ENCODE data around the gene RBM18. TPM values are rescaled to one million over a fixed set of nuclear protein-coding genes. Genes with fewer than 3 reads are reported as not detected.

The RBM18 gene
- total and polyA plus RNA-seq, 2 donors: 10.6 to 11.6 TPM

GRCh38 chr9:122228191-122228567 is 36.5 kb downstream of the RBM18 start:
- whole genome bisulfite sequencing: under 1% methylated on average over 38 of the region's 38 CpGs
- Histone ChIP-seq H3K9me3 (ENCODE audit: control insufficient read depth in 2 of 2, insufficient read depth in 1 of 2, low read length in 1 of 2) (peaks cover 0 to 2% of the 10 kb centered on the region in 2 donors), H3K4me3 (ENCODE audit: low read length in 2 of 2) (peak overlapping the region in 1 of 2 donors; percentile 31), H3K4me1 (ENCODE audit: control insufficient read depth in 2 of 2, insufficient read depth in 2 of 2, low read length in 2 of 2) (no peaks in the 10 kb centered on the region), H3K36me3 (ENCODE audit: control insufficient read depth in 2 of 2, insufficient read depth in 2 of 2, low read length in 1 of 2) (no peaks in the 10 kb centered on the region), H3K27me3 (ENCODE audit: control insufficient read depth in 2 of 2, insufficient read depth in 1 of 2, low read length in 1 of 2) (peaks cover 75 to 98% of the 10 kb centered on the region in 2 donors), H3K27ac (ENCODE audit: low read depth in 1 of 2, low read length in 1 of 2) (no peak overlapping the region)
- DNase-seq (ENCODE audit: low read depth in 6 of 9, low spot score in 9 of 9): no peak

GRCh38 chr9:122227575-122227900 is 37.1 kb downstream of the RBM18 start:
- DNase-seq (ENCODE audit: low read depth in 6 of 9, low spot score in 9 of 9): no peak
- Histone ChIP-seq H3K9me3 (ENCODE audit: control insufficient read depth in 2 of 2, insufficient read depth in 1 of 2, low read length in 1 of 2) (peaks cover 0 to 2% of the 10 kb centered on the region in 2 donors), H3K27me3 (ENCODE audit: control insufficient read depth in 2 of 2, insufficient read depth in 1 of 2, low read length in 1 of 2) (peaks cover 72 to 99% of the 10 kb centered on the region in 2 donors), H3K4me1 (ENCODE audit: control insufficient read depth in 2 of 2, insufficient read depth in 2 of 2, low read length in 2 of 2) (no peaks in the 10 kb centered on the region), H3K4me3 (ENCODE audit: low read length in 2 of 2) (no peak overlapping the region), H3K27ac (ENCODE audit: low read depth in 1 of 2, low read length in 1 of 2) (no peak overlapping the region), H3K36me3 (ENCODE audit: control insufficient read depth in 2 of 2, insufficient read depth in 2 of 2, low read length in 1 of 2) (no peaks in the 10 kb centered on the region)
- WGBS: 22% methylated on average over 10 of the region's 10 CpGs

GRCh38 chr9:122226758-122227574 is 37.7 kb downstream of the RBM18 start:
- Histone ChIP-seq H3K4me1 (ENCODE audit: control insufficient read depth in 2 of 2, insufficient read depth in 2 of 2, low read length in 2 of 2) (no peaks in the 10 kb centered on the region), H3K36me3 (ENCODE audit: control insufficient read depth in 2 of 2, insufficient read depth in 2 of 2, low read length in 1 of 2) (no peaks in the 10 kb centered on the region), H3K9me3 (ENCODE audit: control insufficient read depth in 2 of 2, insufficient read depth in 1 of 2, low read length in 1 of 2) (peaks cover 0 to 2% of the 10 kb centered on the region in 2 donors), H3K27ac (ENCODE audit: low read depth in 1 of 2, low read length in 1 of 2) (no peak overlapping the region), H3K4me3 (ENCODE audit: low read length in 2 of 2) (no peak overlapping the region), H3K27me3 (ENCODE audit: control insufficient read depth in 2 of 2, insufficient read depth in 1 of 2, low read length in 1 of 2) (peaks cover 78 to 99% of the 10 kb centered on the region in 2 donors)
- DNase-seq (ENCODE audit: low read depth in 6 of 9, low spot score in 9 of 9): no peak
- WGBS: 39% methylated on average over 59 of the region's 59 CpGs

DNA sequence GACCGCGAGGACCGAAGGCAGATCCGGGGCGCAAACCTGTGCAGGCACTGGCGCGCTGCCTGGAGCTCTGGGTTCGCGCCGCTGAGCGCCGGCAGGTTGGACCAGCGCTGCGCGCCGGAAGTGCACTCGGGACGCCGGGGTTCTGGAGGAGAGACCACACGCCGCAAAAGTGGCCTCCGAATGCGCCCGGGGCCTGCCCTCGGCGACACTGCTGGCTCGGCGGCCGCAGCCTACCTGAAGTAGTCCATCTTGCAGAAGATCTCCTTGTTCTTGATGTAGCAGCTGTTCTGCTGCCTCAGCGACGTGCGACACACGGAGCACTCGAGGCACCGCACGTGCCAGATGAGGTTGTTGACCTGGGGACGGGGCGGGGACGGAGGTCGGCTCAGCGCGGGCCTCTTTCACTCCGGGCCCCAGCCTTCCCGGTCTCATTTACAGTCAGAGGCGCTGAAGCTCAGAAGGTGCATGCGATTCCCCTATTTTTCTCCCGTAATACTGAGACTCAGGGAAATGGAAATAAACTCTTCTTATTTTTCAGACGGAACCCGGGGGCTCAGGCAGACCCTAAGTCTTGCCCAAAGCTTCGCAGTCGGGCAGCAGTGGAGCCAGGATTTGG is 38.4 kb downstream of the RBM18 start:
- peaks cover 0 to 2% of the 10 kb centered on the region in 2 donors for H3K9me3 ChIP-seq (ENCODE audit: control insufficient read depth in 2 of 2, insufficient read depth in 1 of 2, low read length in 1 of 2)
- H3K4me1 ChIP-seq (ENCODE audit: control insufficient read depth in 2 of 2, insufficient read depth in 2 of 2, low read length in 2 of 2): peaks cover 0 to under 1% of the 10 kb centered on the region in 2 donors
- DNase-seq (ENCODE audit: low read depth in 6 of 9, low spot score in 9 of 9): no peak
- H3K27me3 ChIP-seq (ENCODE audit: control insufficient read depth in 2 of 2, insufficient read depth in 1 of 2, low read length in 1 of 2): peaks cover 82 to 100% of the 10 kb centered on the region in 2 donors
- 15% methylated on average over 51 of the region's 51 CpGs for WGBS
- H3K27ac ChIP-seq (ENCODE audit: low read depth in 1 of 2, low read length in 1 of 2): no peak overlapping the region
- H3K4me3 ChIP-seq (ENCODE audit: low read length in 2 of 2): peak overlapping the region in 1 of 2 donors; percentile 11
- no peaks in the 10 kb centered on the region for H3K36me3 ChIP-seq (ENCODE audit: control insufficient read depth in 2 of 2, insufficient read depth in 2 of 2, low read length in 1 of 2)

DNA sequence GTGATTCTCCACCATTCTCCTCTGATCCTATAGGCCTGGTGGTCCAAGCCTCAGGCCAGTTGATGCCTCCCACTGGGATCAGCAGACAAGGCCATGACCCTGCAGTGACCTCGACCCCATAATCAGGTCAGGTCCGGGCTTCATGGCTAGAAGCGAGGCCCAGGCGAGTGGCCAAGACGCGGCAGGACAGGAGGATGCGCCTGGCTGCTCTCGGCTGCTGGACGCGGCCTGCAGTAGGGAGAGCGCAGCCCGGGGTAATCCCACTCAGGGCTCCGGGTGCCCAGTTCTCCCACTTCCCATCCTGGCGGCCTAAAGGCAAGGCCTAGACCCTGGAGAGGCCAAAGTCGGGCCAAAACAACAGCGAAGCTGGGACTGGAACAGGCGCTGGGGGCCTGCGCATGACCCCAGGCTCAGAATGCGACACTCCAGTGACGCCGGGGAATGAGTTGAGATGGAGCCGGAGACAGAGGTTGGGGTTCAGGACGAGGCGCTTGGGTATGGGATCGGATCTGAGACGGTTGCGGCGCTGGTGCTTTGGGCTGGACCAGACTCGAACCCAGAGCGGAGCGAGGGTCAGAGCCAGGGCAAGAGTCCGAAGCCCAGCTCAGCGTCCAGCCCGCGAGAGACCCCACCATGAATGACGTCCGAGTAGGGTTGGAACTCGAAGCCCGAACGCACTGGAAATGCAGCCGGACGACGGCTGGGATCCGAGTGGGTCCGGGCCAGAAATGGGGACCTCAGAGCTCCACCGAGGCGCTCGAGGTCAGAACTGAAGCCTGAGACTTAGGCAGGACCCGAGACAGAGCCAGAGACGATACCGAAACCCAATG is 39.1 kb downstream of the RBM18 start:
- Histone ChIP-seq H3K4me3 (ENCODE audit: low read length in 2 of 2) (peak overlapping the region in 1 of 2 donors; percentile 11), H3K4me1 (ENCODE audit: control insufficient read depth in 2 of 2, insufficient read depth in 2 of 2, low read length in 2 of 2) (peaks cover 0 to 7% of the 10 kb centered on the region in 2 donors), H3K27ac (ENCODE audit: low read depth in 1 of 2, low read length in 1 of 2) (no peak overlapping the region), H3K9me3 (ENCODE audit: control insufficient read depth in 2 of 2, insufficient read depth in 1 of 2, low read length in 1 of 2) (peaks cover 0 to 2% of the 10 kb centered on the region in 2 donors), H3K36me3 (ENCODE audit: control insufficient read depth in 2 of 2, insufficient read depth in 2 of 2, low read length in 1 of 2) (no peaks in the 10 kb centered on the region), H3K27me3 (ENCODE audit: control insufficient read depth in 2 of 2, insufficient read depth in 1 of 2, low read length in 1 of 2) (peaks cover 85 to 100% of the 10 kb centered on the region in 2 donors)
- DNase-seq (ENCODE audit: low read depth in 6 of 9, low spot score in 9 of 9): no peak
- 61% methylated on average over 51 of the region's 51 CpGs for WGBS

DNA sequence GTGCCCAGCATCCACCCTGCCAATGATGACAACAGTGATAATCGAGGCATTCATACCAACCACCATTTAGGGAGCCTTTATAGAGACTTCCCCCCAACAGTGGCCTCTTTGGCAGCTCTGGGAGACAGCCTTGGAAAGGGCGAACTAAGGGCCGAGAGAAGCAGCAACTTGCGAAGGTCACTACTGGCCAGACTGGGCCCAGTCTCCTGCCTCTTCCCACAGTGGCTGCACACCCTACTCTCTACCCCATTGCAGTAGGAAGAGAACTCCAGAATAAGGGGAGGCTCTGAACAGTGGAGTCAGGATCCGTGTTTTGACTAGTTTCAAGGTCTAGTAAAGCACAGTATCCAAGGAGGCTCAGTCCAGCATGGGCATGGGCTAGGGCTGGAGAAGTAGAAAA is 41.2 kb downstream of the RBM18 start:
- Histone ChIP-seq H3K9me3 (ENCODE audit: control insufficient read depth in 2 of 2, insufficient read depth in 1 of 2, low read length in 1 of 2) (peaks cover 2 to 6% of the 10 kb centered on the region in 2 donors), H3K4me1 (ENCODE audit: control insufficient read depth in 2 of 2, insufficient read depth in 2 of 2, low read length in 2 of 2) (peaks cover 0 to 27% of the 10 kb centered on the region in 2 donors), H3K27me3 (ENCODE audit: control insufficient read depth in 2 of 2, insufficient read depth in 1 of 2, low read length in 1 of 2) (peaks cover 82 to 100% of the 10 kb centered on the region in 2 donors), H3K27ac (ENCODE audit: low read depth in 1 of 2, low read length in 1 of 2) (no peak overlapping the region), H3K4me3 (ENCODE audit: low read length in 2 of 2) (no peak overlapping the region), H3K36me3 (ENCODE audit: control insufficient read depth in 2 of 2, insufficient read depth in 2 of 2, low read length in 1 of 2) (no peaks in the 10 kb centered on the region)
- WGBS: 96% methylated on average over 5 of the region's 5 CpGs
- no peak for DNase-seq (ENCODE audit: low read depth in 6 of 9, low spot score in 9 of 9)

DNA sequence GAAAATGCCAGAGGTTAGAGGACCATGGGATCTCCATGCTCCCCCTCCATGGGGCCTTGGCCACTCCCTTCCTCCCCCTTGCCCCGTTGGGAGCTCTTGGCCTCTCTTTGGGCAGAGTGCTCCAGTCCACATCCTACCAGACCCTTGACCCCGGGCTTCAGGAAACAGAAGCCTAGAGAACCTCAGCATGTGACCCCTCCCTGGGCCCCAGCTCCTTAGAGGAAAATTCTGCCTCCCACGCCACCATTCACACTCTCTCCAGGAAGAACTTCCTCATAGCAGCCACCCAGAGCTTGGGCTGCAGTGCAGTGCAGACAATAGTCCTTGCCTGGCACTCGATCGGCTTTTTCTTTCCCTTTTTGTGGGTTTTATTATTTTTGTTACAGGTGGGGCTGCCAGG is 41.8 kb downstream of the RBM18 start:
- Histone ChIP-seq H3K27ac (ENCODE audit: low read depth in 1 of 2, low read length in 1 of 2) (no peak overlapping the region), H3K36me3 (ENCODE audit: control insufficient read depth in 2 of 2, insufficient read depth in 2 of 2, low read length in 1 of 2) (no peaks in the 10 kb centered on the region), H3K4me1 (ENCODE audit: control insufficient read depth in 2 of 2, insufficient read depth in 2 of 2, low read length in 2 of 2) (peaks cover 0 to 29% of the 10 kb centered on the region in 2 donors), H3K9me3 (ENCODE audit: control insufficient read depth in 2 of 2, insufficient read depth in 1 of 2, low read length in 1 of 2) (peaks cover 2 to 6% of the 10 kb centered on the region in 2 donors), H3K27me3 (ENCODE audit: control insufficient read depth in 2 of 2, insufficient read depth in 1 of 2, low read length in 1 of 2) (peaks cover 79 to 100% of the 10 kb centered on the region in 2 donors), H3K4me3 (ENCODE audit: low read length in 2 of 2) (no peak overlapping the region)
- 20% methylated on average over 5 of the region's 5 CpGs for WGBS
- no peak for DNase-seq (ENCODE audit: low read depth in 6 of 9, low spot score in 9 of 9)

- Histone ChIP-seq H3K4me3 (ENCODE audit: low read length in 2 of 2) (no peak overlapping the region), H3K4me1 (ENCODE audit: control insufficient read depth in 2 of 2, insufficient read depth in 2 of 2, low read length in 2 of 2) (peaks cover 0 to 29% of the 10 kb centered on the region in 2 donors), H3K36me3 (ENCODE audit: control insufficient read depth in 2 of 2, insufficient read depth in 2 of 2, low read length in 1 of 2) (no peaks in the 10 kb centered on the region), H3K27me3 (ENCODE audit: control insufficient read depth in 2 of 2, insufficient read depth in 1 of 2, low read length in 1 of 2) (peaks cover 79 to 100% of the 10 kb centered on the region in 2 donors), H3K27ac (ENCODE audit: low read depth in 1 of 2, low read length in 1 of 2) (no peak overlapping the region), H3K9me3 (ENCODE audit: control insufficient read depth in 2 of 2, insufficient read depth in 1 of 2, low read length in 1 of 2) (peaks cover 0 to 6% of the 10 kb centered on the region in 2 donors)
- 29% methylated on average over 27 of the region's 27 CpGs for WGBS
- no peak for DNase-seq (ENCODE audit: low read depth in 6 of 9, low spot score in 9 of 9)
Measured at GRCh38 chr9:122221183-122221811, 43.3 kb downstream of the RBM18 start.
